ENCODE measurements around the gene MYBPH.

- TF ChIP-seq CTCF (IDR thresholded peaks at IDR 0.05; ENCODE audit: low read depth, low read length) = no peak
- no peak for TF ChIP-seq POLR2A (IDR thresholded peaks at IDR 0.05; ENCODE audit: extremely low read depth, insufficient read length)
These were observed 50.9 kb downstream of the MYBPH start for GRCh38 chr1:203124546-203125317.
